ENCODE data around the gene CDH7.

CDH7 gene

DNA sequence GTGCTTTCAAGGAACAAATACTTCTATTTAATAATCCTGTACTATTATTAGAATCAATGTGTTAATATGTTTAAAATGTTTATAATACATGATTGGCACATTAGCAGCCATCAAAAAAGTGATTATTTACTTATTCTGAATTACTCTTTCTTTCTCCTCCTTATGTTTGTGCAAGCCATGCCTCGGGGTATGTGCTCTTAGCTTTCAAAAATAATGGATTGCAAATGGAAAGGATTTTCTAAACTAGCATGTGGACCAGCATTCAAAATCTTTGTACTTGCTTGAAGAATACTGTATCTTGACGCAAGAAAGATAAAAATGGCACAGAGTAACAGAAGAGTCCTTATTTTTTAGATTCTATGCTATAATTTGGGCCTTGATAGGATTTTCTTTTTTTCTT lies 156.5 kb downstream of the CDH7 start:
- DNase-seq (ENCODE audit: low spot score) = no peak
- in situ Hi-C loops (cut with MboI; ENCODE audit: low sequenced_read_pairs, unreplicated experiment) = no loop called here
- TF ChIP-seq CTCF (IDR thresholded peaks at IDR 0.05; ENCODE audit: borderline replicate concordance, control extremely low read depth, extremely low read depth, insufficient read depth, missing control alignments) = no peak

DNA sequence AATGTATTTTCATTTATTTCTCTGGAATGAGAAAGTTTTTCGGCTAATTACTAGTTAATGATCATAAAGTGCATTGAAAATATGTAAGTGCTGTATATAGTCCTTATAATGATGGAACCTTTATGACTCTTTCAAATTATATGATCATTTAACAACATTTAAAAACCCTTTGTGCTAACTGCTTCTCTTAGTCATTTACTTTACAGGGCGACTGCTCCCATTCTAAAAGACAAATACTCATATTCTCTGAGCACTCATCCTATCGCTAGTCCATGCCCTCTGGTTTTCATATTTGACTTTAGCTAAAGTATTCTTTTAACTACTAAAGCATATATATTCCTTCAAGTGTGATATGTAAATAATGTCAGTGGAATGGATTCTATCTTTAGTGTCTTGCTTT lies 168.2 kb downstream of the CDH7 start:
- no peak for TF ChIP-seq CTCF (IDR thresholded peaks at IDR 0.05; ENCODE audit: borderline replicate concordance, control extremely low read depth, extremely low read depth, insufficient read depth, missing control alignments)
- no peak for DNase-seq (ENCODE audit: low spot score)
- in situ Hi-C loops (cut with MboI; ENCODE audit: low sequenced_read_pairs, unreplicated experiment) = no loop called here

DNA sequence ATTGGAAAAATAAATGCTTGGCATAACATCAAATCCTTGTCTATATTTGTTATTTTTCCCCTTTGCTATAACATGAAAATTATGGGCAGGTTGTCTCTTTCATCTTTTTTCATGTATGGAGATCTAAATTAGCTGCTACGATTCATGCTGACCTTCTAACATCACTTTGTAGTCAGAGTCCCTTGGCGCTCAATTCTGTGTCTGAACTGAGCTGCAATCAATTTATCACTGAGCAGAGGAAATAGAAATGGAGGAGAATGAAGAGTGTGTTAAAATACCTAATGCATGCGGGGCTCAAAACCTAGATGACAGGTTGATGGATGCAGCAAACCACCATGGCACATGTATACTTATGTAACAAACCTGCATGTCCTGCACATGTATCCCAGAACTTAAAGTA lies 168.9 kb downstream of the CDH7 start:
- no peak for DNase-seq (ENCODE audit: low spot score)
- TF ChIP-seq CTCF (IDR thresholded peaks at IDR 0.05; ENCODE audit: borderline replicate concordance, control extremely low read depth, extremely low read depth, insufficient read depth, missing control alignments) = no peak
- in situ Hi-C loops (cut with MboI; ENCODE audit: low sequenced_read_pairs, unreplicated experiment) = no loop called here

DNA sequence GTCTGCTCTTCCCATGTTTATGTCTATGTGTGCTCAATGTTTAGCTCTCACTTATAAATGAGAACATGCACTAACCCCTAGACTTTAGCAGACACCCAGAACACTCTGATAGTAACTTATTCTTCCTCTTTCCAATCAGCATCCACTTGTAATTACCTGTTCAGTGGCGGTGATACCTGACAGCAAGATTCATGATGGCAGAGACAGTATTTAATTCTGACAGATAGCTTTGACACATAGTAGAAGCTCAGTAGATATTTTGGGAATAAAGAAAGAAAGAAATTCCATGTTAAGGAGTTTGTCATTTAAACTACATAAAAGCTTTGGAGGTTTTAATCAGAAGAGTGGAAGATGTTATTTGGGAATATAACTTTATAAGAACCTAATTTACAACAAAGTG lies 171.3 kb downstream of the CDH7 start:
- in situ Hi-C loops (cut with MboI; ENCODE audit: low sequenced_read_pairs, unreplicated experiment) = no loop called here

GRCh38 chr18:65924904-65925303 lies 174.1 kb downstream of the CDH7 start:
- DNase-seq (ENCODE audit: low spot score) = no peak
- in situ Hi-C loops (cut with MboI; ENCODE audit: low sequenced_read_pairs, unreplicated experiment) = no loop called here
- no peak for TF ChIP-seq CTCF (IDR thresholded peaks at IDR 0.05; ENCODE audit: borderline replicate concordance, control extremely low read depth, extremely low read depth, insufficient read depth, missing control alignments)

More for the DNA sequence above, 171.3 kb downstream of the CDH7 start:
- DNase-seq (ENCODE audit: low spot score) = no peak
- no peak for TF ChIP-seq CTCF (IDR thresholded peaks at IDR 0.05; ENCODE audit: borderline replicate concordance, control extremely low read depth, extremely low read depth, insufficient read depth, missing control alignments)

DNA sequence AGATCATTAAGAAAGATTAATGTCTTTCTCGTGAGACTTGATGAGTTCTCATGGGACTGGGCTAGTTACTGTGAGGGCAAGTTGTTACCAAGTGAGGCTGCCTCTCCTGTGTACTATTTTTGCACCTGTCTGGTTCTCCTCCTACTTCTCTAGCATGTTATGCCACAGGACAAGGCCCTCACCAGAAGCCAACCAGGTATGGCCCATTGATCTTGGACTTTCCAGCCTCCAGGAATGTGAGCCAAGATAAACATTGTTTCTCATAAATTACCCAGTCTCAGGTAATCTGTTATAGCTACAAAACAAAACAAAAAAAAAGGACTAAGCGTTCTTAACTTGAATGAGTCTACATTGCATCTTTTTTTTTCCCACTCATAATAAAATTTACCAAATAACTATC lies 184.1 kb downstream of the CDH7 start:
- in situ Hi-C loops (cut with MboI; ENCODE audit: low sequenced_read_pairs, unreplicated experiment) = no loop called here
- no peak for DNase-seq (ENCODE audit: low spot score)
- TF ChIP-seq CTCF (IDR thresholded peaks at IDR 0.05; ENCODE audit: borderline replicate concordance, control extremely low read depth, extremely low read depth, insufficient read depth, missing control alignments) = no peak

DNA sequence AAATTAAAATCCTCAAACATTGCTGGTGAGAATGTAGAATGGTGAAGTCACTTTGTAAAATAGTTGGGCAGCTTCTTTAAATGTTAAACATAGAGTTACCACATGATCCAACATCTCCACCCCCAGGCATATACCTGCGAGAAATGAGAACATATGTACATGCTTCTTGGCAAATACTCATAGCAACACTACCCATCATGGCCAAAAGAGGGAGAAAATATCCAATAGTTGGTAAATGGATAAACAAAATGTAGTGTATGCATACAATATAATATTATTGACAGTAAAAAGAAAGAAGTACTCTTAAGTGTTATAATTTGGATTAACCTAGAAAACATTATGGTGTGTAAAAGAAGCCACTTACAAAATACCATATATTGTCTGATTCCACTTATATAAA lies 185.9 kb downstream of the CDH7 start:
- TF ChIP-seq CTCF (IDR thresholded peaks at IDR 0.05; ENCODE audit: borderline replicate concordance, control extremely low read depth, extremely low read depth, insufficient read depth, missing control alignments) = no peak
- no peak for DNase-seq (ENCODE audit: low spot score)
- in situ Hi-C loops (cut with MboI; ENCODE audit: low sequenced_read_pairs, unreplicated experiment) = no loop called here
